Chondrocyte (in vitro differentiated cells): ENCODE results near the gene SMAD4. TPM values are rescaled to one million over a fixed set of nuclear protein-coding genes. Genes with fewer than 3 reads are reported as not detected.
A peak's percentile ranks its signal among the peaks of the same experiment; 100 is the strongest.

ENCODE experiments used
- DNase-seq: peaks from one replicate; pipeline ENCODE4 v3.0.0; 2021; ENCODE audit warnings: mixed read lengths, low spot score
- H3K27ac Mint-ChIP-seq: one replicate; pipeline ENCODE4 v1.8.0; 2021; ENCODE audit warnings: mild to moderate bottlenecking, moderate library complexity, mixed read lengths; ENCODE audit not compliant: unreplicated experiment
- H3K27me3 Mint-ChIP-seq: 2 replicates; pipeline ENCODE4 v1.8.0; 2021; ENCODE audit warnings: low read depth, mixed read lengths
- H3K36me3 Mint-ChIP-seq: 2 replicates; pipeline ENCODE4 v1.8.0; 2021; ENCODE audit warnings: low read depth, mixed read lengths
- H3K4me1 Mint-ChIP-seq: 2 replicates; pipeline ENCODE4 v1.8.0; 2021; ENCODE audit warnings: low read depth, mild to moderate bottlenecking, mixed read lengths
- H3K4me3 Mint-ChIP-seq: one replicate; pipeline ENCODE4 v1.8.0; 2021; ENCODE audit warnings: mild to moderate bottlenecking, moderate library complexity, mixed read lengths; ENCODE audit not compliant: unreplicated experiment
- H3K9me3 Mint-ChIP-seq: 2 replicates; pipeline ENCODE4 v1.8.0; 2021; ENCODE audit warnings: low read depth, mixed read lengths
- total RNA-seq: library from RNA; stranded (reverse); gene quantifications from 3 replicates; pipeline ENCODE4 v1.2.1, GENCODE V29; 2021
- TF ChIP-seq, protein P1 (sequence below): fragments of 200-600 bp; sonication (generic); IDR thresholded peaks from 2 replicates; pipeline ENCODE4 v1.5.0; 2021; ENCODE audit warnings: antibody characterized with exemption, mild to moderate bottlenecking, moderate library complexity

SMAD4 gene
- total RNA-seq, 1 donor from 2014 or later = 106 TPM

DNA sequence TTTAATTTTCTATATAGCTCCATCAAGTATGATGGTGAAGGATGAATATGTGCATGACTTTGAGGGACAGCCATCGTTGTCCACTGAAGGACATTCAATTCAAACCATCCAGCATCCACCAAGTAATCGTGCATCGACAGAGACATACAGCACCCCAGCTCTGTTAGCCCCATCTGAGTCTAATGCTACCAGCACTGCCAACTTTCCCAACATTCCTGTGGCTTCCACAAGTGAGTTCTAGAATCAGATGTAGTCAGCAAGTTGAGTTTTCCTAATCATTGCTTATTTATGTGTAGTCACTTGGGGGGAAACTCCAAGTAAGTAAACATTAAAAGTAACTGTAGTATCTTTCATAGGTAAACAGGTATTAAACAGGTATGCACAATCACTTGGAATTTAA, 24.8 kb downstream of the SMAD4 start:
- Mint-ChIP-seq H3K36me3 (peaks cover 12% of the 10 kb centered on the region), H3K9me3 (no peaks in the 10 kb centered on the region), H3K27ac (no peak overlapping the region), H3K4me3 (no peak overlapping the region), H3K27me3 (no peaks in the 10 kb centered on the region), H3K4me1 (peaks cover 13% of the 10 kb centered on the region)
- DNase-seq = no peak
- TF ChIP-seq, protein P1, sequence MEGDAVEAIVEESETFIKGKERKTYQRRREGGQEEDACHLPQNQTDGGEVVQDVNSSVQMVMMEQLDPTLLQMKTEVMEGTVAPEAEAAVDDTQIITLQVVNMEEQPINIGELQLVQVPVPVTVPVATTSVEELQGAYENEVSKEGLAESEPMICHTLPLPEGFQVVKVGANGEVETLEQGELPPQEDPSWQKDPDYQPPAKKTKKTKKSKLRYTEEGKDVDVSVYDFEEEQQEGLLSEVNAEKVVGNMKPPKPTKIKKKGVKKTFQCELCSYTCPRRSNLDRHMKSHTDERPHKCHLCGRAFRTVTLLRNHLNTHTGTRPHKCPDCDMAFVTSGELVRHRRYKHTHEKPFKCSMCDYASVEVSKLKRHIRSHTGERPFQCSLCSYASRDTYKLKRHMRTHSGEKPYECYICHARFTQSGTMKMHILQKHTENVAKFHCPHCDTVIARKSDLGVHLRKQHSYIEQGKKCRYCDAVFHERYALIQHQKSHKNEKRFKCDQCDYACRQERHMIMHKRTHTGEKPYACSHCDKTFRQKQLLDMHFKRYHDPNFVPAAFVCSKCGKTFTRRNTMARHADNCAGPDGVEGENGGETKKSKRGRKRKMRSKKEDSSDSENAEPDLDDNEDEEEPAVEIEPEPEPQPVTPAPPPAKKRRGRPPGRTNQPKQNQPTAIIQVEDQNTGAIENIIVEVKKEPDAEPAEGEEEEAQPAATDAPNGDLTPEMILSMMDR = no peak

DNA sequence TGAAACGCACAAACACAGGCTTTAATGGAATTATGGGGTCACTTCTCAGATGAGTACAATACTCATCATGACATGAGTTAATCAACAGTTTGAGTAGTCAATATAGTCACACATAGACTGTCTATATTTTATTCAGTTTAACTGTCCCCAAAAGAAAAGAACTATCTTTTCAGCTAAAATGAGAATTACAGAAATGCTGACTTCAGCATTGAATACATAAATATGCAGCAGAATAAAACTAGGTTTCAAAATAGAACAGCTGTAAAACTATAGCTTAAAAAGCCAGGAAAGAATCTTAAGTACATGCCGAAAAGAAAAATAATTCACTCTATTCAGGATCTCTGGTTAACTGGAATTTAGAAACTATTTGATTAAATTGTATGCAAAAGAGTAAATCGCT, 30.0 kb downstream of the SMAD4 start:
- H3K9me3 Mint-ChIP-seq = no peaks in the 10 kb centered on the region
- peaks cover 6% of the 10 kb centered on the region for H3K4me1 Mint-ChIP-seq
- TF ChIP-seq, protein P1 = no peak
- H3K4me3 Mint-ChIP-seq = no peak overlapping the region
- peaks cover 24% of the 10 kb centered on the region for H3K36me3 Mint-ChIP-seq
- H3K27ac Mint-ChIP-seq = no peak overlapping the region
- no peak for DNase-seq
- no peaks in the 10 kb centered on the region for H3K27me3 Mint-ChIP-seq

GRCh38 chr18:51064256-51064655, 34.2 kb downstream of the SMAD4 start:
- Mint-ChIP-seq H3K27me3 (no peaks in the 10 kb centered on the region), H3K4me1 (peaks cover 19% of the 10 kb centered on the region), H3K27ac (peak overlapping the region; percentile 70), H3K36me3 (peaks cover 19% of the 10 kb centered on the region), H3K9me3 (no peaks in the 10 kb centered on the region), H3K4me3 (no peak overlapping the region)
- DNase-seq = no peak
- TF ChIP-seq, protein P1 = no peak

DNA sequence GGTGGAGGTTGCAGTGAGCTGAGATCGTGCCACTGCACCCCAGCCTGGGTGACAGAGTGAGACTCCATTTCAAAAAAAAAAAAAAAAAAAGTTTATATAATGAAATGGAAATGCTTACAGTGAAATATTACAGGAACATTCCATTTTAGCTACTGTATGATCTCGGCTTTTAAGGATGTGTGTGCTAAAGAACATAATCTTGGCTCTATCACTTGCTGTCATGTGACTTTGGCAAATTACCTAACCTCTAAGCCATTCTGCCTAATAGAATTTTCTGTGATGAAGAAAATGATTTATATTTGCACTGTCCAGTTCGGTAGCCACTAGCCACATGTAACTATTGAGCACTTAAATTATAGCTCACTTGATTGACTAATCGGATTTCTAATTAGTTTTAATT, 36.3 kb downstream of the SMAD4 start:
- Mint-ChIP-seq H3K27me3 (no peaks in the 10 kb centered on the region), H3K4me3 (no peak overlapping the region), H3K4me1 (peaks cover 38% of the 10 kb centered on the region), H3K9me3 (no peaks in the 10 kb centered on the region), H3K27ac (peak overlapping the region; percentile 79), H3K36me3 (peaks cover 13% of the 10 kb centered on the region)
- TF ChIP-seq, protein P1 = no peak
- DNase-seq = no peak

GRCh38 chr18:51068105-51068504, 38.1 kb downstream of the SMAD4 start:
- H3K27me3 Mint-ChIP-seq = no peaks in the 10 kb centered on the region

More at GRCh38 chr18:51068105-51068504, 38.1 kb downstream of the SMAD4 start:
- Mint-ChIP-seq H3K9me3 (no peaks in the 10 kb centered on the region), H3K4me1 (peaks cover 48% of the 10 kb centered on the region), H3K4me3 (no peak overlapping the region), H3K36me3 (peaks cover 10% of the 10 kb centered on the region), H3K27ac (peak overlapping the region; percentile 98)
- DNase-seq = no peak
- TF ChIP-seq, protein P1 = no peak
